HepG2 (cell line): ENCODE measurements around the gene NHSL1. TPM values are rescaled to one million over a fixed set of nuclear protein-coding genes. Genes with fewer than 3 reads are reported as not detected.
A peak's percentile ranks its signal among the peaks of the same experiment; 100 is the strongest.

ENCODE experiments used
- ATAC-seq: fragments of 200-7000 bp; cut with Tn5 transposase; 3 replicates; pipeline ENCODE4 v1.9.1; 2020; ENCODE audit warnings: mild to moderate bottlenecking, moderate library complexity
- BruUV-seq: library from RNA; stranded (reverse); fragments of 400-500 nt; replicated peaks from 2 replicates; lab custom pipeline; 2021; lab: Mats Ljungman, UMichigan
- CTCF ChIA-PET: fragments of 300-600 bp; formaldehyde crosslinking; extraction: SDS; loops from one replicate; lab custom pipeline; 2021; ENCODE audit warnings: low total read pairs, inconsistent platforms, low intra/inter-chr PET ratio; lab: Yijun Ruan, JAX
- POLR2A ChIA-PET: fragments of 350-600 bp; sonication (Branson Sonifier 250); formaldehyde crosslinking; loops from one replicate; lab custom pipeline; 2020; ENCODE audit warnings: antibody characterized with exemption, inconsistent platforms; lab: Yijun Ruan, JAX
- DNase-seq: peaks from one replicate; pipeline ENCODE4 v3.0.0-alpha.2; 2015; ENCODE audit warnings: low spot score
- FAIRE-seq: peaks from 3 replicates; lab custom pipeline; 2011; peaks lifted over from hg19 to GRCh38; lab: Jason Lieb, UNC
- H2AFZ ChIP-seq: one replicate; pipeline ENCODE4 v1.6.1; 2011; ENCODE audit warnings: low read length, inconsistent platforms
- H3K27ac ChIP-seq: fragments of 300-600 bp; 3 replicates; pipeline ENCODE4 v1.8.0; 2011; ENCODE audit warnings: mixed run types, mild to moderate bottlenecking, mixed read lengths, low read length, inconsistent platforms; ENCODE audit not compliant: insufficient read depth; ENCODE audit errors: extremely low read length
- H3K27me3 ChIP-seq, 2 experiments: fragments of 200-600 bp in 1 of 2; 2 replicates in 1 of 2; 3 replicates in 1 of 2; pipeline versions ENCODE4 v1.6.0 to v1.8.0; 2011; ENCODE audit warnings: low read length in 2 of 2, mild to moderate bottlenecking in 2 of 2, moderate library complexity in 2 of 2, inconsistent platforms in 1 of 2; ENCODE audit not compliant: insufficient read depth in 2 of 2, control insufficient read depth in 1 of 2
- H3K36me3 ChIP-seq, 2 experiments: fragments of 200-600 bp in 1 of 2; replicated peaks in 1 of 2; 2 replicates in 1 of 2; 3 replicates in 1 of 2; pipeline versions ENCODE4 v1.5.1 to v1.8.0; 2011; ENCODE audit warnings: low read length in 2 of 2, inconsistent platforms in 1 of 2; ENCODE audit not compliant: insufficient read depth in 2 of 2, control insufficient read depth in 1 of 2
- H3K4me1 ChIP-seq: 2 replicates; pipeline ENCODE4 v1.5.1; 2012; ENCODE audit warnings: low read length, inconsistent platforms; ENCODE audit not compliant: insufficient read depth
- H3K4me2 ChIP-seq: 2 replicates; pipeline ENCODE4 v1.6.0; 2011; ENCODE audit warnings: low read depth, low read length, inconsistent platforms
- H3K4me3 ChIP-seq, 3 experiments: fragments of 200-600 bp in 1 of 3; sonication (generic), shearing (Covaris generic) in 1 of 3; replicated peaks in 1 of 3; 2 replicates each; pipeline ENCODE4 v1.5.1; 2011 to 2016; ENCODE audit warnings: low read length in 3 of 3, inconsistent platforms in 2 of 3, low read depth in 2 of 3, mild to moderate bottlenecking in 2 of 3, control low read depth in 1 of 3, mixed read lengths in 1 of 3; ENCODE audit not compliant: insufficient read depth in 1 of 3
- H3K79me2 ChIP-seq: one replicate; pipeline ENCODE4 v1.6.1; 2011; ENCODE audit warnings: low read length, inconsistent platforms; ENCODE audit not compliant: insufficient read depth
- H3K9ac ChIP-seq: 2 replicates; pipeline ENCODE4 v1.6.0; 2011; ENCODE audit warnings: mild to moderate bottlenecking, low read depth, low read length, inconsistent platforms; ENCODE audit not compliant: insufficient read depth
- H3K9me3 ChIP-seq: 2 replicates; pipeline ENCODE4 v1.5.1; 2012; ENCODE audit warnings: mild to moderate bottlenecking, low read length
- H4K20me1 ChIP-seq: 2 replicates; pipeline ENCODE4 v1.6.0; 2011; ENCODE audit warnings: inconsistent platforms, mild to moderate bottlenecking, low read length, moderate library complexity; ENCODE audit not compliant: insufficient read depth
- BCL6 ChIP-seq: IDR thresholded peaks from 2 replicates; pipeline ENCODE4 v1.6.1; 2016; ENCODE audit warnings: missing genetic modification reagents, missing compliant biosample characterization
- BHLHE40 ChIP-seq: IDR thresholded peaks from 2 replicates; pipeline ENCODE4 v1.6.1; 2011; ENCODE audit warnings: low read length, improper control_type of control experiment
- CBX2 ChIP-seq, 2 experiments: fragments of 200-600 bp in 1 of 2; sonication (generic); formaldehyde crosslinking in 1 of 2; IDR thresholded peaks; 2 replicates each; pipeline versions ENCODE4 v1.7.0 to v1.8.1; 2018 to 2022; ENCODE audit warnings: low read depth in 2 of 2, low read length in 1 of 2, mild to moderate bottlenecking in 1 of 2, missing genetic modification reagents in 1 of 2
- GFI1 ChIP-seq: sonication (generic); formaldehyde crosslinking; IDR thresholded peaks from 2 replicates; pipeline ENCODE4 v1.5.0; 2020; ENCODE audit warnings: missing genetic modification reagents, mild to moderate bottlenecking, borderline replicate concordance
- GLI4 ChIP-seq: sonication (generic); formaldehyde crosslinking; IDR thresholded peaks from 2 replicates; pipeline ENCODE4 v1.5.1; 2020; ENCODE audit warnings: missing genetic modification reagents, mild to moderate bottlenecking, moderate library complexity, borderline replicate concordance
- HDAC1 ChIP-seq: sonication (generic); formaldehyde crosslinking; IDR thresholded peaks from 2 replicates; pipeline ENCODE4 v1.5.1; 2020; ENCODE audit warnings: mild to moderate bottlenecking, missing genetic modification reagents
- HHEX ChIP-seq: IDR thresholded peaks from 2 replicates; pipeline ENCODE4 v1.6.1; 2016; ENCODE audit warnings: control low read depth
- MAFK ChIP-seq, 2 experiments: IDR thresholded peaks in 1 of 2; conservative IDR thresholded peaks in 1 of 2; 2 replicates each; pipeline ENCODE4 v1.6.1; 2011; ENCODE audit warnings: improper control_type of control experiment in 2 of 2, low read length in 2 of 2
- SRF ChIP-seq: IDR thresholded peaks from 2 replicates; pipeline ENCODE4 v1.6.1; 2011; ENCODE audit warnings: mild to moderate bottlenecking, low read depth, low read length, moderate library complexity
- TOE1 ChIP-seq: sonication (generic); formaldehyde crosslinking; IDR thresholded peaks from 2 replicates; pipeline ENCODE4 v1.4.0; 2020; ENCODE audit warnings: mild to moderate bottlenecking, missing genetic modification reagents
- ZNF619 ChIP-seq: sonication (generic); formaldehyde crosslinking; IDR thresholded peaks from 2 replicates; pipeline ENCODE4 v1.4.0; 2020; ENCODE audit warnings: mild to moderate bottlenecking, missing genetic modification reagents
- ZNF878 ChIP-seq: sonication (generic); formaldehyde crosslinking; IDR thresholded peaks from 2 replicates; pipeline ENCODE4 v1.8.1; 2023; ENCODE audit warnings: mild to moderate bottlenecking, missing genetic modification reagents, moderate library complexity
- ZSCAN29 ChIP-seq: sonication (generic); formaldehyde crosslinking; conservative IDR thresholded peaks from 2 replicates; pipeline ENCODE4 v1.4.0; 2020; ENCODE audit warnings: mild to moderate bottlenecking, missing genetic modification reagents
- WGBS: methylation state at CpG from one replicate; pipeline ENCODE4 v1.1.6; 2017; ENCODE audit warnings: low lambda C conversion rate; 5-methylcytosine and 5-hydroxymethylcytosine counted together
- in situ Hi-C: cut with HindIII; loops from 2 replicates; pipeline ENCODE4 v1.10.0; 2017; ENCODE audit warnings: low pct_unique_long_range_greater_than_20kb; ENCODE audit not compliant: extremely low pct_ligation_motif_present
- intact Hi-C: fragments of 100-400 bp; cut with micrococcal nuclease; formaldehyde crosslinking; loops from one replicate; pipeline ENCODE4 v1.10.0; 2022; ENCODE audit not compliant: unreplicated experiment
- polyA plus RNA-seq, 8 experiments: library from polyadenylated mRNA; depleted of rRNA in 3 of 8; stranded (reverse) in 7 of 8; unstranded in 1 of 8; fragments of >200 nt; fragmentation: Illumina TruSeq in 4 of 8; extraction: Trizol in 4 of 8; gene quantifications; 2 replicates each; pipeline versions ENCODE4 v1.2.1 to v1.2.3, GENCODE V29; 2011 to 2016; ENCODE audit warnings: low read depth in 4 of 8, missing spikeins in 1 of 8, mixed read lengths in 1 of 8; ENCODE audit not compliant: insufficient read depth in 1 of 8
- total RNA-seq, 5 experiments: library from RNA; depleted of rRNA; stranded (reverse); fragments of >200 nt; fragmentation: Illumina TruSeq; extraction: Trizol; gene quantifications; 2 replicates each; pipeline ENCODE4 v1.2.3, GENCODE V29; 2016; ENCODE audit warnings: low read depth in 1 of 5
- TF ChIP-seq, protein P1 (sequence below): sonication (generic); formaldehyde crosslinking; IDR thresholded peaks from 2 replicates; pipeline ENCODE4 v1.5.0; 2020; ENCODE audit warnings: mild to moderate bottlenecking, missing genetic modification reagents
- TF ChIP-seq, protein P2 (sequence below), 2 experiments: sonication (generic) in 1 of 2; formaldehyde crosslinking in 1 of 2; IDR thresholded peaks; 2 replicates each; pipeline versions ENCODE4 v1.4.0 to v1.6.1; 2016 to 2020; ENCODE audit warnings: borderline replicate concordance in 1 of 2, low read depth in 1 of 2, mild to moderate bottlenecking in 1 of 2, missing genetic modification reagents in 1 of 2

NHSL1 gene
- total and polyA plus RNA-seq, 2 of the 13 experiments (the other 11 are each of a cell fraction or from before 2014, with no cell fraction given), result 24.9 to 53.6 TPM

DNA sequence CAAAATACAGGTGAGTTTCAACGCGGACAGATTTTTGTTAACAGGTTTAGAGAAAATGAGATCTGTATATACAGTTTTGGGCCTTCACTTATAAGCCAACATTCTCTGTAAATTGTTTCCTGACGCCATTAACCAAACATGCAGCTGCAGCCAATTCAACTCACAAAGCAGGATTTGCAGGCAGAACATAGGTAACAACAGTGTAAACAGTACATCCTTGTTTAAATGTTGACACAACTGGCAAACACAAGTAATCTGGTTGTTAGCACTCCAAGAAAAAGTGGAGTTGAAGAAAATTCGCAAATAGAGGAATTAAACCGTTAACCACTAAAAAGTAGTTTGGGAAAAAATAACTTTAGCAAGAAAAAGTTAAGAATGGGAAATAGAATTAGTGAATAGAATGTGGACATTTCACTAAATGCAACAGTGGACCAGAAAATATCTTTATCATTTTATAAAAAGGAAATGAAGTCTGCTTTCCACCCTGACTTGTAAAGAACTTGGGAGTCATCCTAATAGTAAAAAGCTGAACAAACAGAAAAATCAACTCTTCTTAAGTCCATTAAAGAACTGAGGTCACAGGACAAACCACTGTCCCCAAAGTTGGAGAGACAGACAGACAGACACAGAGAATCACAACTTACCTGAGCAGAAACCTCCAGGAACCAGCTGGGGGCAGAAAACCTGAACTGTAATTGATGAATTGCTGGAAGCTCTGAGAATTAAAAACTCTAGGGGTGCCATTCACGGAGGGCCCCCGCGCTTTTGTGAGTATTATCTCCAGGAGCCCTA, 111.5 kb downstream of the NHSL1 start:
- H2AFZ ChIP-seq, result no peak overlapping the region
- intact Hi-C loops (no loop called here), in situ Hi-C loops (no loop called here)
- POLR2A ChIA-PET, result interaction anchor here (0.5 kb wide), 1 partner anchor 17 kb away, joined by 3 read pairs; no protein-coding TSS in a partner anchor
- no peaks in the 10 kb centered on the region for H3K9me3 ChIP-seq
- peaks cover 27% of the 10 kb centered on the region for H3K4me1 ChIP-seq
- H3K27ac ChIP-seq, result no peak overlapping the region
- ATAC-seq (peak; percentile 85), DNase-seq (peak; percentile 65), FAIRE-seq (no peak)
- no peak overlapping the region for H3K4me3 ChIP-seq
- H3K79me2 ChIP-seq, result no peaks in the 10 kb centered on the region
- H3K4me2 ChIP-seq, result peak overlapping the region; percentile 33; the same call in 1 of the 2 replicates
- CTCF ChIA-PET, result no interaction called here
- no peak overlapping the region for H3K9ac ChIP-seq
- H4K20me1 ChIP-seq, result no peaks in the 10 kb centered on the region
- 21% methylated on average over 8 of the region's 8 CpGs for WGBS
- H3K27me3 ChIP-seq, result peaks cover 0 to 11% of the 10 kb centered on the region in 2 experiments; a peak in 4 of 5 replicates
- H3K36me3 ChIP-seq, result no peaks in the 10 kb centered on the region
- no TSS peak for BruUV-seq
- TF ChIP-seq ZNF878 (CRISPR knock-in tag) (peak; percentile 52; the same call in 1 of the 2 replicates), BHLHE40 (no peak), HHEX (CRISPR knock-in tag) (peak; percentile 88), MAFK (conservative IDR thresholded peaks at IDR 0.05 in 1 of 2, IDR thresholded peaks at IDR 0.05 in 1 of 2; ENCODE audit: low read length in 2 of 2) (0 out of 4 replicates have a peak, but pooled peaks of 1 of the 2 experiments have one; percentile 21), TOE1 (no peak), HDAC1 (peak; percentile 39), ZSCAN29 (CRISPR knock-in tag) (0 out of 2 replicates have a peak, but pooled peaks have one; percentile 29), GLI4 (CRISPR knock-in tag) (no peak), BCL6 (CRISPR knock-in tag) (peak; percentile 91), SRF (no peak), ZNF619 (CRISPR knock-in tag) (no peak), CBX2 (IDR thresholded peaks at IDR 0.05; ENCODE audit: low read depth, low read length) (no peak), CBX2 (CRISPR knock-in tag; IDR thresholded peaks at IDR 0.05; ENCODE audit: low read depth) (no peak), GFI1 (0 out of 2 replicates have a peak, but pooled peaks have one; percentile 50)
- TF ChIP-seq, protein P1, sequence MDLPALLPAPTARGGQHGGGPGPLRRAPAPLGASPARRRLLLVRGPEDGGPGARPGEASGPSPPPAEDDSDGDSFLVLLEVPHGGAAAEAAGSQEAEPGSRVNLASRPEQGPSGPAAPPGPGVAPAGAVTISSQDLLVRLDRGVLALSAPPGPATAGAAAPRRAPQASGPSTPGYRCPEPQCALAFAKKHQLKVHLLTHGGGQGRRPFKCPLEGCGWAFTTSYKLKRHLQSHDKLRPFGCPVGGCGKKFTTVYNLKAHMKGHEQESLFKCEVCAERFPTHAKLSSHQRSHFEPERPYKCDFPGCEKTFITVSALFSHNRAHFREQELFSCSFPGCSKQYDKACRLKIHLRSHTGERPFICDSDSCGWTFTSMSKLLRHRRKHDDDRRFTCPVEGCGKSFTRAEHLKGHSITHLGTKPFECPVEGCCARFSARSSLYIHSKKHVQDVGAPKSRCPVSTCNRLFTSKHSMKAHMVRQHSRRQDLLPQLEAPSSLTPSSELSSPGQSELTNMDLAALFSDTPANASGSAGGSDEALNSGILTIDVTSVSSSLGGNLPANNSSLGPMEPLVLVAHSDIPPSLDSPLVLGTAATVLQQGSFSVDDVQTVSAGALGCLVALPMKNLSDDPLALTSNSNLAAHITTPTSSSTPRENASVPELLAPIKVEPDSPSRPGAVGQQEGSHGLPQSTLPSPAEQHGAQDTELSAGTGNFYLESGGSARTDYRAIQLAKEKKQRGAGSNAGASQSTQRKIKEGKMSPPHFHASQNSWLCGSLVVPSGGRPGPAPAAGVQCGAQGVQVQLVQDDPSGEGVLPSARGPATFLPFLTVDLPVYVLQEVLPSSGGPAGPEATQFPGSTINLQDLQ (CRISPR knock-in tag), result no peak
- TF ChIP-seq, protein P2, sequence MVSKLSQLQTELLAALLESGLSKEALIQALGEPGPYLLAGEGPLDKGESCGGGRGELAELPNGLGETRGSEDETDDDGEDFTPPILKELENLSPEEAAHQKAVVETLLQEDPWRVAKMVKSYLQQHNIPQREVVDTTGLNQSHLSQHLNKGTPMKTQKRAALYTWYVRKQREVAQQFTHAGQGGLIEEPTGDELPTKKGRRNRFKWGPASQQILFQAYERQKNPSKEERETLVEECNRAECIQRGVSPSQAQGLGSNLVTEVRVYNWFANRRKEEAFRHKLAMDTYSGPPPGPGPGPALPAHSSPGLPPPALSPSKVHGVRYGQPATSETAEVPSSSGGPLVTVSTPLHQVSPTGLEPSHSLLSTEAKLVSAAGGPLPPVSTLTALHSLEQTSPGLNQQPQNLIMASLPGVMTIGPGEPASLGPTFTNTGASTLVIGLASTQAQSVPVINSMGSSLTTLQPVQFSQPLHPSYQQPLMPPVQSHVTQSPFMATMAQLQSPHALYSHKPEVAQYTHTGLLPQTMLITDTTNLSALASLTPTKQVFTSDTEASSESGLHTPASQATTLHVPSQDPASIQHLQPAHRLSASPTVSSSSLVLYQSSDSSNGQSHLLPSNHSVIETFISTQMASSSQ (IDR thresholded peaks at IDR 0.05; ENCODE audit: low read depth), result no peak
- TF ChIP-seq, protein P2 (CRISPR knock-in tag; IDR thresholded peaks at IDR 0.05; ENCODE audit: borderline replicate concordance), result no peak
